22Rv1 (cell line): ENCODE results near the gene SLC38A5.

Experiments
- ZFX ChIP-seq: fragments of 450-650 bp; IDR thresholded peaks from 2 replicates; pipeline ENCODE4 v1.6.1; 2017; ENCODE audit warnings: antibody characterized with exemption, borderline replicate concordance
- TF ChIP-seq, protein P1 (sequence below): fragments of 450-650 bp; IDR thresholded peaks from 2 replicates; pipeline ENCODE4 v1.5.1; 2017; ENCODE audit warnings: mild to moderate bottlenecking

DNA sequence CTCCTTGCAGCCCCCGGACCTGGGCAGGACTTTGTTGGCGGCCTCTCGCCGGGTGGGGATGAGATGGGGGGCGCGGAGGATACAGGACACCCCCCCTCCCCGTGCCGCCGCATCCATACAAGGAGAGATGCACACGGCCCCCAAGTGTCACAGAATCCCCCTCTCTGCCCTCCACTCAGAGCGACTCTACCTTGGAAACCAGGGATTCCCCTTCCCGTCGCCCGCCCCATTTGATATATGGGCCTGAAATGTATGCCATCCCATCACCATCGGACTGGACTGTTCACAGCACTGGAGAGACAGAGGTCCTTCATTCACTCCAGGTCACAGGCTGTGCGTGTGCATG, 39.2 kb upstream of the SLC38A5 start:
- TF ChIP-seq, protein P1, sequence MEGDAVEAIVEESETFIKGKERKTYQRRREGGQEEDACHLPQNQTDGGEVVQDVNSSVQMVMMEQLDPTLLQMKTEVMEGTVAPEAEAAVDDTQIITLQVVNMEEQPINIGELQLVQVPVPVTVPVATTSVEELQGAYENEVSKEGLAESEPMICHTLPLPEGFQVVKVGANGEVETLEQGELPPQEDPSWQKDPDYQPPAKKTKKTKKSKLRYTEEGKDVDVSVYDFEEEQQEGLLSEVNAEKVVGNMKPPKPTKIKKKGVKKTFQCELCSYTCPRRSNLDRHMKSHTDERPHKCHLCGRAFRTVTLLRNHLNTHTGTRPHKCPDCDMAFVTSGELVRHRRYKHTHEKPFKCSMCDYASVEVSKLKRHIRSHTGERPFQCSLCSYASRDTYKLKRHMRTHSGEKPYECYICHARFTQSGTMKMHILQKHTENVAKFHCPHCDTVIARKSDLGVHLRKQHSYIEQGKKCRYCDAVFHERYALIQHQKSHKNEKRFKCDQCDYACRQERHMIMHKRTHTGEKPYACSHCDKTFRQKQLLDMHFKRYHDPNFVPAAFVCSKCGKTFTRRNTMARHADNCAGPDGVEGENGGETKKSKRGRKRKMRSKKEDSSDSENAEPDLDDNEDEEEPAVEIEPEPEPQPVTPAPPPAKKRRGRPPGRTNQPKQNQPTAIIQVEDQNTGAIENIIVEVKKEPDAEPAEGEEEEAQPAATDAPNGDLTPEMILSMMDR, result no peak
- no peak for TF ChIP-seq ZFX
